Skeletal muscle cell (primary cell): Measurements from ENCODE around the gene PRKCH.
A peak's percentile ranks its signal among the peaks of the same experiment; 100 is the strongest.

Experiments
- DNase-seq: peaks from one replicate; pipeline ENCODE4 v3.0.0-alpha.2; 2010; ENCODE audit warnings: low read depth
- H3K4me3 ChIP-seq: 2 replicates; pipeline ENCODE4 v1.5.1; 2011; ENCODE audit warnings: low read depth, mild to moderate bottlenecking, control low read depth, low read length, moderate library complexity

PRKCH gene

DNA sequence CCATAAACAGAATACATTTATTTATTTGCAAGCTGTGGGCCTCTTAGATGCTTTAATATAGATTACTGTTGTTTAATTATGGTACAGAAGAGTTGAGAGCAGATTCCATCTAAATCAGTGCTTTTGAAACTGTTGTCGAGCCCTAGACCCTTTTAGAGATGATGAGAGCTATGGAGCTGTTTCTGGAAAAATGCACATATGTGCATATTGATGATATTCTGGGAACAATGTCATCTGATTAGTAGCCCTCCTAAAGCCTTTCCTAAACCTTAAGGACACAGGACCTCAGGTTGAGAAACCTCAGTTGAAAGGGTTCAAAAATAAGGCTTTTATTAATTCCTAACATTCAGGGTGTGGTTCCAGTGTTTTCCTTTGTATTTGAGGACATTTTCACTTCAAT lies 11.7 kb downstream of the PRKCH start:
- H3K4me3 ChIP-seq: no peak overlapping the region
- no peak for DNase-seq

DNA sequence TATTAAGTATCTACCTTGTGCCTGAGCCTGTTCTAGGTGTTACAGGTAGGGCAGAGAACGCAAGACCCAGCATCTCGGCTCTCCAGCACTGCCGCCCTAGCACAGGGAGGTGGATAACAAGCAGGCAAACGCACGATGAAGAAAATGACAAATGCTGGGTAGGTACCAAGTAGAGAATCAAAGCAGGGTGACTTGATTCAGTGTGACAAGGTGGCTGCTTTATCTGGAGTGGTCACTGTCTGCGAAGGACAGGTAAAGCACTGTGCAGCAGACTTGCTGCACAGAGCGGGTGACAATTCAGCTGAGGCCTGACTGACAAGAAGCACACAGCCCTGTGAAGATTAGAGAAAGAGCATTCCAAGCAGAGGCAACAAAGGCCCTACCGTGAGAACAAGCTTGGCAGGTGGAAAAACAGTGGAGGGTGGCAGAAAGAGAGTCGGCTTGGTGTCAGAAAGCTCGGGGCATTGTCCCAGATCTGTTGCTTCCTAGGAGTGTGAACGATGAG lies 12.9 kb downstream of the PRKCH start:
- DNase-seq: no peak
- no peak overlapping the region for H3K4me3 ChIP-seq

DNA sequence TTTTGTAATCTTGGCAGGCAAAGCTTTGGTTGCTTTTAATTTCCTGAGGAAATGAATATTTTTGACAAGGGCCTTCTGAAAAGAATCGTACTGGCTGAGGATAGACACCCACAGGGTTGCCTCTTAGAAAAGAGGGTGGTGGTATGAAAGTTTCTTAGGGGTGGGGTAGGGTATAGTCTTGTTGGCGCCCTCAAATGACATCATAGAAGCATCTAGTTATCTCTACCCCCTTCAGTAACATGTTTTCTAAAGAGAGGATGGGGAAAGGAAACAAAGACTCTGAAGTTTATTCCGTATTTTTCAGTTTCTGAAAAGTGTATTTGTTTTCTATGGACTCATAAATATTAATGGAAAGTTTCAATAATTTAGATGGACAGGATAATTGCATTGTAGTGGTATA lies 13.7 kb downstream of the PRKCH start:
- H3K4me3 ChIP-seq: no peak overlapping the region
- no peak for DNase-seq

DNA sequence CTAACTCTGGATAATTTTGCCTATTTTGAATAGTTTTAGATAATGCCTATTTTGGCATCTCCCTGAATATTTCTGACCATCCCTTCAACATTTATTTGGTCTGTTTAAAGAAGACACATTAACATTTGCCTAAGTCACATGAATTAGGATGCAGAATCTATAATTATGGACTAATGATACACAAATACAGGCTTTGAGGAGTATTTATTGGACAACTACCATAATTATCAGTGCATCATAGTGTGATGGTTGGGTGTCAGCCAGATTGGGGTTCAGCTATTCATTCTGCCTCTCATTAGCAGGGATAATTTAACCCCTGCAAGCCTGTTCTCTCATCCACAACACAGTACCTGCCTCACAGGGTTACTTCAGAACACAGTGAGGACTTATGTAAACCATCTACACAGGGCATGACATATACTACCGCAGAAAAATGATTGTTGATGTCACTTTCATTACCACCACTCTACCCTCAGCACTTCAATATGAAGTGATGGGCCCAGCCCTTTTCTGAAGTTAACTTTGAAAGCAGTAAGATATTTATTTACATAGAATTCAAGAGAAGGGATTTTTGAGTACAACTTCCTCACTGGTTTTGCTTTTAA lies 14.4 kb downstream of the PRKCH start:
- no peak for DNase-seq
- no peak overlapping the region for H3K4me3 ChIP-seq

DNA sequence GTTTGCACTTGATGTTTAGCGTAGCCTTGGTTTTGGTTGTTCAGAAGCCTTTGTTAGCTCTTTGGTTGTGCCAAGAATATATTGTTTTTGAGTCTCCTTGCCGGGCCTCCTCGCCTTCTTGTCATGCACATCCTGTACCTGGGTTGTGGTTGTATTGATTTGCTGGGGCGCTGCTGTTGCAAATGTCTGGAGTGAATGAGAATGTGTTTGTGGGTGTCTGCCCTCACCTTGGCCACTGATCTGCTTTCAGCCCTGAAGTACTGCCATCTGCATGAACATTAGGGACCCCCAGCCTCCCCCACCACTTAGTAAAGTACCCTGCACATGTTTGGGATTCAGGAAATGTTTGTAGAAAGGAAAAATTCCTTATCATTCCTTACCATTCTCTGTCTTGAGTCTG lies 16.5 kb downstream of the PRKCH start:
- H3K4me3 ChIP-seq: no peak overlapping the region
- DNase-seq: no peak

DNA sequence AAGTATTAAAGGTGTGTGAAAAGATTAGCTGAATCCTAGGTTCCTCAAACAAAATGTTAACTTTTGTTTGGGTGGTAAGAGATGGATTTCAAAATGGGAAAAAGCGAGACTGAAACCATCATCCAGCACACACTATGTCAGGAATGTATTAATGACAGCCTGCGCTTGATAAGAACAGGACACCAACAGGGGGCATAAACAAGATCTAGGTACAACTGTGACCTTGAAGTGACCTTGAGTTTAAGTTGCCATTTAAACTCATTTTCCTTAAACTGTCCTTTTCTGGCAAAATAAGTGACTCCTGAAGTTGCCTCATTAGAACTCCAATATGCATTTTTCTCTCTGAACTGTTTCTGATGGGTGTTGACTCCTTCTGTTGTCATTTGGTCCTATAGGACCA lies 17.1 kb downstream of the PRKCH start:
- no peak overlapping the region for H3K4me3 ChIP-seq
- no peak for DNase-seq

DNA sequence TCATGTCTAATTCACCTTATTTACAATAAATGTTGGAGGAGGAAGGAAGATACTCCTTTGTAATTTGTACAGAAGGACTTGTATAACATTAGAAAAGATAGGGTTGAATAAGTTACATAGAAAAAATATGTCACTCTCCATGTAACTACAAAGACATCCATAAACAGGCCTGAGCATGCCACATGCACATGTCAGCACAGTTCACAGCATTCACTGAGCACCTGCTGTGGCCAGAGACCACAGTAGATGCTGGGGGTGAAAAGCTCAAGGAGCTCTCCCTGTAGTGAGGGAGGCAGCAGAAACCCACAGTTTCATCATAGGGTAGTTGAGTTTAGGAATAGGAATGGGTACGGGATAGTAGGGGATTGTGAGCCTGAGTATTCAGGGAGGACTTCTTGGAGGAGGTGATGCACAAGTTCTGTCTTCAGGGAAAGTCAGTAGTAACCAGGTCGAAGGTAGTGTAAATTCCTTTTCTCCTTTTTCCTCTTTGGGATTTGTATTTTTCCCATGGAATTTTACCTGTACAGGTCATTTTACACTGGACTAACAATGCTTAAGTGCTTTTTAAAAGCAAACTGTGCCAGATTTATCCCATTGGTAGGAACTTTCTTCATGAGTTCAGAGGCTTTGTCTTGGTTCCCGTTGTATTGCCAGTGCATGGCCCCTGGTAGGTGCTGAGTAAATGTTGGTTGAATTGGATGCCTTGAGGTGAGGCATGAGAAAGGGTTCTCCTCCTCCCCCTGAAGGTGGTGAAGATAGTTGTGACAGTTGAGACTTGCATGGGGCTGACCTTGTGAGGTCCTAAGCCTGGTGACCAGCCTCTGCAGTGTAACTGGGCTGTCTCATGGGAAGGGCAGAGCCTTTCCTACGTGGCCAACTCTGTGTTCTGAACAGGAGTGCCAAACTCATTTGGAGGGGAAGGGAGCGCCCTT lies 20.2 kb downstream of the PRKCH start:
- no peak overlapping the region for H3K4me3 ChIP-seq
- no peak for DNase-seq

DNA sequence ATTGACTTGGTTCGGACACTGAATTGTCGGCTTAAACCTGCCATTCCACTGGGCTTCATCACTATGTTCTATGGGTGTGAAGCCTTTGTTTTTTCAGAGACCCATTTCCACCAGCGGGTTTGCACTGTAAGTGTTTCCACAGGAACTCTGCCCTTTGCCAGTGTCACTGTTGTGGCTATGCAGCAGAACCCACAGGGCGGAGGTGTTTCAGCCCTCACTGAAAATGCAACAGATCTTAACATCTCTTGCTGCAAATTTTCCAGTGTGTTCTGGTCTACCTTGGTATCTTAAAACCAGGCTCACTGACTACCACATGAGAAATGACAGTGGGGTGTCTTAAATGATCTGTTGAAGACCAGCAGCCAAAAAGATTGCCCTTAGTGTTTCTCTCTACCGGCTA lies 21.1 kb downstream of the PRKCH start:
- H3K4me3 ChIP-seq: no peak overlapping the region
- no peak for DNase-seq

DNA sequence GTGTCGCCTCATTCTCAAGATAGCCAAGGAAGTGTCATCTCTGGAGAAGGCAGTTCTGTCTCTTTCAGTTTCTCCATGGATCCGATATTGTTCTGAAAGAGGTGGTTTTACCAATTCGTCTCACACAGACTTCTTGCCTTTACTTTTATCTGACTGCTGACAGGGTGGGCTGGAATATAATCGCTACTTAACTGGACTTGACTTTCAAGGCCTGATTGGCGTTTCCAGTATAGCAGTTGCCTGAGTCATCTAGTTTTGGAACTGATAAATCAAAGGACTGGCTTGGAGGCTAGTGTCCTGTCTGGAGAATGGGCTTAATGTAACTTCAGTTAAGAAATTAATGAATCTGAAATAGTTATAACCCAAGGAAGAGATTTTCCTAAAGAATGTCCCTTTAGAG lies 21.6 kb downstream of the PRKCH start:
- H3K4me3 ChIP-seq: no peak overlapping the region
- DNase-seq: no peak

DNA sequence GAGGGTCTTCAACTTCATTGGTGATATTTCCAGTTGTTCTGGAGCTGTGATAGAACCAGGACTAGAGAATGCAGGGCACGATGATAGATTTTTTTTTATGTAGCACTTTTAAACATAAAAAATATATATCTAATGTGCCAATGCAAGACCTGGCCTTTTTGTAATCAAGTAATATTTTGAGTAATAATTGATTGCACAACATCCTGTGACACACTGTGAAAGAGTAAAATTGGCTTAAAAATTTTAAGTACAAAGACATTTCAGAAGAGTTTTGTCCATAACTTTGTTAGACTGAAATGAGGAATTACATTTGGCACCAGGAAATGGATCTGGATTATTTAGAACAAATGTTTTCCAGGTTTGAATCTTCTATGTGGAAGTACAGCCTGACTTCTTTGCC lies 22.1 kb downstream of the PRKCH start:
- H3K4me3 ChIP-seq: no peak overlapping the region
- DNase-seq: no peak

DNA sequence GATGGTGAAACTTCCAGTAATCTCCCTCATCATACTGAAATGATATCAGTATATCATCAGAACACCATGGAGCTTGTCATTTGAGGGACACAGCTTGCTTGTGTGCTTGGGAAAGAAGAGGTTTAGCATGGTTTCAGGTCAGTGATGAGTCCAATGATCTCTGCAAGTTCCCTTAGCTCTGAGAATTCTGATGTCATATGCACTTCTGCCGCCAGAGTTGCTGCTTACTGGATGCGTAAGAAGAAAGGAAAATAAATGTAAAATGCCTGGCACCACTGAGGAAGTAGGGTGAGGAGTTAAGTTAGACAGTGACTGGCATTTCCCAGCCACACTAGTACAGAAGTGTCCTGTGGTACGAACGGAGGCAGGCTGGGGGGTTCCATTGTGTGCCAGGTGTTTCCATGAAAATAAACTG lies 22.6 kb downstream of the PRKCH start:
- no peak for DNase-seq
- H3K4me3 ChIP-seq: no peak overlapping the region

DNA sequence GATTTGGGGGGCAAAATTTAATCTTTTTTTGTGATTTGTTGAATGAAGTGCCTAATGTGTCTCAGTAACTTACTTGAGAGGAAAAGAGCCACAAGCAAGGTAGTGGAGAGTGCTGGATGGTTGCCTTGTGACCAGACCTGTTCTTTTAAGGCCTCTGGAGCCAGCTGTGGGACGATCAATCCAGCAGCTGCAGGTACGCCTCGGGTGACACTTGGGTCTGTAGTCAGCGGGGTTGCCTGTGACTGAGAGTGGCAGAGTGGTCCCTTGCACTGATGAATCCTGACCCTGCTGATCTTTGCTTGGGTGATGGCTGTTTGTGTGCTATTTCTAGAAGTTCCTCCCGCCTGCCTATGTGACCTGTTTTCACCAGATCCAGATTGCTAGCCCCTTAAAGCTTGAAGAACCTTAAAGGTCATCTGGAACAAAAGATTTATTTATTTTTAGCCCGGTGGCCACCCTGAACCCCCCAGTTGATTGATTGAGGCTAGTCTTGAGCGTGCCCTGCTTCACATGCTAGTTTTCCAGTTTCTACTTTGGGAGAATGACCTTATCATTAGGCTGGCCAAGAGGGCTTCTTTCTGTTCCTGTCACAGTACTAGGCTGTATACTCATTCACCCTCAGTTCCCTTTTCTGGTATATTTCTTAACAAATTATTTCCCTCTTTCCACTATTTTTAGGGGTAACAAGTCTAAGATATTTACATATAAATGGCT lies 23.2 kb downstream of the PRKCH start:
- no peak for DNase-seq
- no peak overlapping the region for H3K4me3 ChIP-seq

DNA sequence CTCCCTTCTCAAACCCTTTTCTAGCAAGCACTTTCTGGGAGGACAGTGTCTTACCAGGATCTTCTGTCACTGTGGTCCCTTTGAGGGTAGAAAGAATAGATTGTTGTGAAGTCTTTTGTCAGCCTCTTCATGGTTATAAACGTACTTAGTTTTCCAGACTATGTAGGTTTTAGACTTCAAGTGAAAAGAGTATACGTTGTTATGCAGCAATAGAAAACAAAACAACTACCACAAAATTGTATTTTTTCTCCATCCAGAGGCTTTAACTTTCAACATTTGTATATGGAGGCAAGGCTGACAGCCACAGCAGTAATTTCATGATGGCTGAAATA lies 23.7 kb downstream of the PRKCH start:
- no peak for DNase-seq
- no peak overlapping the region for H3K4me3 ChIP-seq

DNA sequence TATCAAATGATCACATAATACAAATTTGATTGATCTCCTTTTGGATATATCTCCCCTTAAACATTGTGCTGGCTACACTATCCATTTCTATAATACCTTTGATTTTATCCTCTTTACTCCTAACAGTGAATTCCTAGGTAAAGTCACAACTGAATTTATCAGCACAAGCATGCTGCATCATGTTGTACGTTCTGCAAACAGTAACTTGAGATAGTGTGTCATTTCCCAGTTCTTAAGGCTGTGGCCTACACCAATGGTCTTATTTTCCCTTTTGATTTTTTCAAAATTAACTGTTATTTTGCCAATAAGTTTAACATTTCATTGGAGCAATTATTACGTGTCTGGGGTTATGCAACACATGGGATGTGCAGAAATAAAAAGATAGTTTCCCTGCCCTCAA lies 24.8 kb downstream of the PRKCH start:
- no peak overlapping the region for H3K4me3 ChIP-seq
- DNase-seq: no peak

DNA sequence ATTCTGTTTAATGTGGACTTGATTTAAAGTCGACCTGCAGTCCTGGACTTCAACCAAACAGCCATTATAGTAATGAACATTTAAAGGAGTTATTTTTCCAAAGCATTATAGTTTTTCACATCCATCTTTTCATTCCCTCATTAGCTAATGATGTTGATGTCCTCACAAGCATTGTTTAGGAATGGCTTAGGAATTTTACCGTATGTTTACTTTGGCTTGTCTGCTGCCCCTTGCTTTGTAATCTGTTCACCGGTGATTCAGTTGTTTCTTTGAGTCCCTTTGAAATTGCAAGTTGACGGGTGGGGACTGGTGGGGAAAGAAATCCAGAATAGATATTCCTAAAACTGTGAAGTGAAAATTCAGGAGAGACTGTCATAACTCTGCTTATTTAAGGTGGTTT lies 25.4 kb downstream of the PRKCH start:
- H3K4me3 ChIP-seq: no peak overlapping the region

DNA sequence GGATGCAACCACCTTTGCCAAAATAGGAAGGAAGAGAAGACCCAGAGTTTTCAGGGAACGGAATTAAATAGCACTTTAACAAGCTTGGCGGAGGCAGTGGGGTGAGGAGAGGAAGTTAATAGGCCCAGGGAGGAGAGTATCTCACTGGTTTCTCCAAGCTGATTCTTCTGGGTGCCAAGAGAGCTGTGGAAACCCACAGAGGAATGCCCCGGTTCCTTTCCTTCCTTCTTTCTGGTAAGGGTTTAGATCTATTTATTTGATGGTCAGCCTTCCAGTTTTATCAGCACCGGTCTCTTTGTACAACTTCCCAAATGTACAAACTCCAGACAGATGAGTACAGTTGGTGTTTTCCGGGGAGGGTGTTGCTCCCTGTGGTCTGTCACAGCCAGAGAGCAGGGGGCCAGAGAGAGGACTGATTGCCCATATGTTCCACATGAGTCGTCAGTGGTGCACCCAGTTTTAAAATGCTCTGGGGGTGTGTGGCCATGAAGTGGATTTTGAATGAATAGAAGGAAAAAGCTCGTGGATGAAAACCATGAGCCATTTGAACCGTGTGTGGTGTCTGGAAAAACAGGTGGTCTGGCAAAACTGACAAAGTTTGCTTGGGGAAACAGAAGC lies 26.6 kb downstream of the PRKCH start:
- no peak for DNase-seq
- H3K4me3 ChIP-seq: no peak overlapping the region

More for the DNA sequence above, 25.4 kb downstream of the PRKCH start:
- no peak for DNase-seq

DNA sequence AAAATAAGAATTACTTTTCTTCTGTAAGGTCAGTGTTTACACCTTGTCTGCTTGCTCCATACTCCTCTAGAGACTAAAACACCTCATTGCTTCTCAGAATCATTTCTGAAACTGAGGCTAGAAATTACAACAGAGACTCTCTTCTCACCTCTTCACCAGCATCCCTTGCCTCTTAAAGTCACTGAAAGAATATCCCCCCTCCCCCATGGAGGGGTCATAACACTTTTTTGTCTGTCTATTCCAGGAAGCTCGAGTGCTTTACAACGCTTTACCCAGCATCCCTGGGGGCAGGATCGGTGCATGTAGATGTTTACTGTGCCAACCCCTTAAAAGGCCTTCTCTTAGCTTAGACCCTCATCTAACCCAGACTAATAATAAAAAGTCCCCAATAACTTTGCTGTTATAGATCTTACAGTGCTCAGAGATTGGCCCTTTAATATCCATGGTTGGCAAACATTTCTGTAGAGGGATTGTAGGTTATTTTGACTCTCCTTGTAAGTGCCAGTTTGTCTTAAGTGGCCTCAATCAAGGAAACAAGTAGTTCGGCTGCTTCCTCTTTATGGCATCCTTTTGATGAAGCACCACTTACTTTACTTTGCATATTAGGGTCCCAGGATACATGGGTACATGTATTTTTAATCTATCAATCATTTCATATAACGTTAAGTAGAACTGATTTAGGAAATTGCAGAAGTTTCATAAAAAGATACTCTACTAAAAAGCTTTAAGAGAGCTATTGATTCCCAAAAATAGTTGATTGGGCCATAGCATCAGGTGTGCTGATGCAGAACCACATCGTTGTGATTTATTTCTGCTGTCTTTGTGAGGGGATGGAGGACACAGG lies 29.3 kb downstream of the PRKCH start:
- H3K4me3 ChIP-seq: no peak overlapping the region
- DNase-seq: no peak

DNA sequence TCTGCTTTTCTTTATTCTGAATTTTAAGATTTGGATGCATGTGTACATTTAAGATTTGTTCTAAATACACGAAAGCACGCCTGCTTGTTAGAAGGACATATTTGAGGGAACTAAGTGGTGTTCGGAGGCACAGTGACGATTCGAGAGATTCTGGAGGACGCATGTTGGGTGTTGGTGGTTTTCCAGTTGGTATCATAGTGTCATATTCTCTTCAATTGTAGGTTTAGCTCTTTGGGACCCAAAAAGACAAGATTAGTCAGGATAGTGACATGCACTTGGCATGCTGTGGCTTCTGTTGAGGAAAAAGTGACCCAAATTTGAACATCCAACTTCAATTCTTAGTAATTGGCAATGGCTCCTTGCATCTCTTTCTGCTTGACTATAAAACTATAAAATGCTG lies 30.1 kb downstream of the PRKCH start:
- H3K4me3 ChIP-seq: no peak overlapping the region
- DNase-seq: no peak

DNA sequence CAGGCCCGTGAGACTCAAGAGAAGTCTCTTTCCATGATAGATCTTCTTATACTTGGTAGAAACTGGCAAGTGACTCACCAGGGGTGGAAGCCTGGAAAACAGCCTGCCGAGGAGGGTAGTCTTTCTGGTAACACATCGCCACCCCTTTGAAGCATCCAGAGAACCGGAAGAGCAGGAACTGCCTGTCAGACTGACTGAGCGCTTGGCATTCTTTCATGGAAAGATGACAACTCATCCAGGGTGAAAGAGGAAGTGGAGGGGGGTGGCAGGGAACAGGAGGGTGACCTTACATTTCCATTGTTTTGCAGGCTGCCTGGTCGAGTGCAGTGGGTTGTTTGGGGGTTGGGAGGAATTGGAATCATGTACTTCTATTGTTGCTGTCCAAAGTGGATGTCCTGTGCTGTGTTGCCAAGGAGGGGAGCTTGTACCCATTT lies 34.5 kb downstream of the PRKCH start:
- peak; percentile 8 for DNase-seq
- no peak overlapping the region for H3K4me3 ChIP-seq
